Measurements from ENCODE around the gene ARHGAP25.

ARHGAP25 gene

DNA sequence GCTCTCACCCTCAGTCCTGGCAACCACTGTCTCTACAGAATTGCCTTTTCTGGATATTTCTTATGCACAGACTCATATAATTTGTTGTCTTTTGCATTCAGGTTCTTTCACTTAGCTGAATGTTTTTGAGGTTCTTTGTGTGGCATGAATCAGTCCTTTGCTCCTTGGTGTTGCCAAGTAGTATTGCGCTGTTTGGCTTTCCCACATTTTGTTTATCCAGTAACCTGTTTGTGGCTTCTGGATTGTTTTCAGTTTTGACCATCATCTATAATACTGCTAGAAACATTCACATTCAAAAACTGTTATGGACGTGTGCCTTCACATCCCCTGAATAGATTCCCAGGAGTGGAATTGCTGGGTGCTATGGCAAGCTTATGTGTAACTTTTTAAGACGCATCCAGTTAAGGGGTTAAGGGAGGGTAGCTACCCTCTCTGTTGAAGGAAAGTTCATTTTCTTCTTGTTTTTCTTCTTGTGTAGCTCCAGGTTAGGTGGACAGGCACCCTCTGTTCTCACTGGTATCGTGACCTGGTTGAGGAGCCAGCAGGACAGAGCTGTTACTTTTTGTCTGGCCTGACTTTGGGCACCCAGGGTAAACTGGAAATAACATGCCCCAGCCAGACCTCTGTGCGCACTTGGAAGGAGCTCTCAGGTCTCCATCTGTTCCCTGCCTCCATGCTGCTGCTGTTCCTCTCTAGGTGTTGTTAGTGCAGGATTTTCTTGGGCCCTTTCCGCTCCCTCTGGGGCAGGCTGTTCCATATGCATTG, 29.6 kb downstream of the ARHGAP25 start:
- H3K27ac ChIP-seq: no peak overlapping the region

GRCh38 chr2:68764806-68765311, 30.2 kb downstream of the ARHGAP25 start:
- no peak overlapping the region for H3K27ac ChIP-seq

More for the DNA sequence above, 29.6 kb downstream of the ARHGAP25 start:
- TF ChIP-seq CTCF (conservative IDR thresholded peaks at IDR 0.05): no peak
- TF ChIP-seq ZFX (IDR thresholded peaks at IDR 0.05): no peak

GRCh38 chr2:68765739-68766375, 31.2 kb downstream of the ARHGAP25 start:
- TF ChIP-seq CTCF (conservative IDR thresholded peaks at IDR 0.05) (no peak), ZFX (IDR thresholded peaks at IDR 0.05) (no peak)
- no peak overlapping the region for H3K27ac ChIP-seq

More at GRCh38 chr2:68764806-68765311, 30.2 kb downstream of the ARHGAP25 start:
- no peak for TF ChIP-seq CTCF (conservative IDR thresholded peaks at IDR 0.05)
- TF ChIP-seq ZFX (IDR thresholded peaks at IDR 0.05): no peak

GRCh38 chr2:68766376-68766845, 31.8 kb downstream of the ARHGAP25 start:
- TF ChIP-seq CTCF (conservative IDR thresholded peaks at IDR 0.05) (no peak), ZFX (IDR thresholded peaks at IDR 0.05) (no peak)
- H3K27ac ChIP-seq: no peak overlapping the region

GRCh38 chr2:68767031-68767961, 32.7 kb downstream of the ARHGAP25 start:
- TF ChIP-seq ZFX (IDR thresholded peaks at IDR 0.05) (no peak), CTCF (conservative IDR thresholded peaks at IDR 0.05) (no peak)
- H3K27ac ChIP-seq: no peak overlapping the region

DNA sequence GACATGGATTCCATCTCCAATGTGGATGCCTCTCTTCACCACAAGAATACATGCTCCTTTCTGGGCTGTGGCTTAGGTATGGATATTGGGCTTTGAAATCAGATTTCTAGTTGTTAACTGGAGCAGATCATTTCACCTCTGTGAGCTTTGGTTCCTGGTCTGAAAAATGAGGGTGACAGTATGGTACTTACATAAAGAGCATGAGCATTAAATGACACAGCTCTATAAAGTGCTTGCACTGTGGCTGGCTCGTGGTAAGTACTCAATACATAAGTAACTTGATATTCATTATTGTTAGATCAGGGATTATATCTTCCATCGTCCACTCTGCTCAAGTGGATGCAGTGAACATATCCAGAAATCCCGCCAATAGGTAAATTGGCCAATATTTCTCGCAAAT, 33.4 kb downstream of the ARHGAP25 start:
- H3K27ac ChIP-seq: no peak overlapping the region
- TF ChIP-seq CTCF (conservative IDR thresholded peaks at IDR 0.05): no peak
- no peak for TF ChIP-seq ZFX (IDR thresholded peaks at IDR 0.05)

Data from C4-2B (cell line).